ENCODE measurements around the gene MEG3. TPM values are rescaled to one million over a fixed set of nuclear protein-coding genes. Genes with fewer than 3 reads are reported as not detected.

The MEG3 gene
- total and polyA plus RNA-seq, 2 of the 4 experiments (the other 2 are of a cell fraction), result 31.5 to 556 TPM

DNA sequence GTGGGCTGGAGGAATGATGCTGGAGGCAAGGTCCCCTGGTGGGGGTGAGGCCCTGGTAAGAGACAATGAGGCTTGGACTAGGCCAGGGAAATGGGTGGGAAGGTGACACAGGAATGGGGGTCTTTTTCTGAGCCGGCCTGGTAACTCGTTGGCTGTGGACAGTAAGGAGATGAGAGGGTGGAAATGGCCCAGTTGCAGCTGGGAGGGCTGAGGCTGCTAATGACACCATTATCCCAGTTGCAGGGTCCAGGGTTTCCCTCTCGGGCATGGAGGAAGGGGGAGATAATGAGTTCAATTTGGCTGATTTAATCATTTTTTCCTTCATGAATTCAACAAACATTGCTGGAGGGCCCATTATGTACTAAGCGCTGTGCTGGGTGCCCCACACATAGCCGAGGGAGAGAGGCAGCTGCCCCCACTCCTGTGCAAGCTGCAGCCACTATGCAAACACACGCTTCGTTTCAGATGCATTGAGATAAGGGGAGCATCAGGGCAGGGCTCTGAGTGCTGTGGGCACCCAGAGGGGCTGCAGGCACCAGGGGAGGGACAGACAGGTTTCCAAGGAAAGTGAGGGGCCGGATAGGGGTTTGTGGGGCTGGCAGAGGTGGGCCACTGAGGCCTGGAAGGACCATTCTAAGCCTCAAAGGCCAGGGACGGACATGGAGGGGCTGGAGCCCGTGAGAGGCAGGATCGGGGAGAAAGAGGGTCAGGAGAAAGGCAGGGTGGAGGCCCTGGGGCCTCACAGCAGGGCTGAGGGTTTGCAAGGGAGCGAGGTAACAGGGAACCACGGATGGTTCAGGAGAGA lies 43.2 kb upstream of the MEG3 start:
- Histone ChIP-seq H2BK15ac (ENCODE audit: low read depth, low read length) (no peak overlapping the region), H4K20me1 (ENCODE audit: insufficient read depth, low read length) (no peaks in the 10 kb centered on the region), H3K56ac (ENCODE audit: extremely low read depth, insufficient read depth, low read length) (no peak overlapping the region), H3K4ac (ENCODE audit: low read depth, low read length) (no peak overlapping the region), H2AFZ (replicated peaks; ENCODE audit: low read length, poor library complexity) (no peak overlapping the region), H3K14ac (replicated peaks; ENCODE audit: low read depth, low read length) (no peak overlapping the region), H2BK5ac (ENCODE audit: low read depth, low read length, poor library complexity, severe bottlenecking) (no peak overlapping the region), H3K23ac (ENCODE audit: low read depth, low read length) (no peak overlapping the region), H3K4me3 (ENCODE audit: insufficient read depth, low read depth, low read length) (no peak overlapping the region), H4K5ac (ENCODE audit: low read depth, low read length) (no peak overlapping the region), H3K9me3 (ENCODE audit: control insufficient read depth, insufficient read depth, low read length) (no peaks in the 10 kb centered on the region), H3K27ac (ENCODE audit: insufficient read depth, low read length) (no peak overlapping the region), H3K9ac (ENCODE audit: low read depth, low read length) (no peak overlapping the region), H2AK5ac (ENCODE audit: low read depth, low read length) (no peak overlapping the region), H3K9me1 (ENCODE audit: insufficient read depth, low read length) (no peaks in the 10 kb centered on the region), H3K18ac (ENCODE audit: low read depth, low read length) (no peak overlapping the region), H2AK9ac (replicated peaks; ENCODE audit: low read depth, low read length, poor library complexity) (no peak overlapping the region), H4K91ac (ENCODE audit: insufficient read depth, low read depth, low read length) (no peak overlapping the region), H3K36me3 (ENCODE audit: control insufficient read depth, insufficient read depth, low read length) (no peaks in the 10 kb centered on the region), H3K4me2 (ENCODE audit: low read depth, low read length) (no peak overlapping the region), H3K4me1 (ENCODE audit: control insufficient read depth, insufficient read depth, low read length) (no peaks in the 10 kb centered on the region), H2BK120ac (ENCODE audit: low read depth, low read length) (no peak overlapping the region), H2BK20ac (ENCODE audit: low read depth, low read length) (no peak overlapping the region), H4K8ac (ENCODE audit: low read depth in 2 of 2, low read length in 2 of 2) (no peak overlapping the region), H3K79me1 (ENCODE audit: low read depth in 1 of 2, low read length in 2 of 2) (no peaks in the 10 kb centered on the region), H3K27me3 (ENCODE audit: control insufficient read depth, insufficient read depth, low read length) (peaks cover 43% of the 10 kb centered on the region)
- dilution Hi-C loops (cut with HindIII; ENCODE audit: low sequenced_read_pairs, unreplicated experiment) (no loop called here), intact Hi-C loops (cut with micrococcal nuclease) (no loop called here), in situ Hi-C loops (cut with MboI; ENCODE audit: low sequenced_read_pairs) (no loop called here)
- DNase-seq (no peak), ATAC-seq (ENCODE audit: low read depth) (no peak)
- no peak for TF ChIP-seq BHLHE40 (IDR thresholded peaks at IDR 0.05; ENCODE audit: low read depth, low read length)
- no peak for TF ChIP-seq RAD21 (IDR thresholded peaks at IDR 0.05; ENCODE audit: low read length)
- TF ChIP-seq NFE2L2 (IDR thresholded peaks at IDR 0.05; ENCODE audit: low read depth, low read length), result no peak
- no peak for TF ChIP-seq RCOR1 (IDR thresholded peaks at IDR 0.05; ENCODE audit: insufficient replicate concordance, low read length)
- TF ChIP-seq, protein P1, sequence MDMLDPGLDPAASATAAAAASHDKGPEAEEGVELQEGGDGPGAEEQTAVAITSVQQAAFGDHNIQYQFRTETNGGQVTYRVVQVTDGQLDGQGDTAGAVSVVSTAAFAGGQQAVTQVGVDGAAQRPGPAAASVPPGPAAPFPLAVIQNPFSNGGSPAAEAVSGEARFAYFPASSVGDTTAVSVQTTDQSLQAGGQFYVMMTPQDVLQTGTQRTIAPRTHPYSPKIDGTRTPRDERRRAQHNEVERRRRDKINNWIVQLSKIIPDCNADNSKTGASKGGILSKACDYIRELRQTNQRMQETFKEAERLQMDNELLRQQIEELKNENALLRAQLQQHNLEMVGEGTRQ (IDR thresholded peaks at IDR 0.05; ENCODE audit: low read depth, low read length), result no peak
- no peak for TF ChIP-seq SMC3 (IDR thresholded peaks at IDR 0.05; ENCODE audit: low read depth, low read length)
- TF ChIP-seq, protein P2, sequence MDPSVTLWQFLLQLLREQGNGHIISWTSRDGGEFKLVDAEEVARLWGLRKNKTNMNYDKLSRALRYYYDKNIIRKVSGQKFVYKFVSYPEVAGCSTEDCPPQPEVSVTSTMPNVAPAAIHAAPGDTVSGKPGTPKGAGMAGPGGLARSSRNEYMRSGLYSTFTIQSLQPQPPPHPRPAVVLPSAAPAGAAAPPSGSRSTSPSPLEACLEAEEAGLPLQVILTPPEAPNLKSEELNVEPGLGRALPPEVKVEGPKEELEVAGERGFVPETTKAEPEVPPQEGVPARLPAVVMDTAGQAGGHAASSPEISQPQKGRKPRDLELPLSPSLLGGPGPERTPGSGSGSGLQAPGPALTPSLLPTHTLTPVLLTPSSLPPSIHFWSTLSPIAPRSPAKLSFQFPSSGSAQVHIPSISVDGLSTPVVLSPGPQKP (IDR thresholded peaks at IDR 0.05; ENCODE audit: borderline replicate concordance, low read depth, low read length), result no peak
- TF ChIP-seq RFX5 (IDR thresholded peaks at IDR 0.05; ENCODE audit: low read depth, low read length), result no peak
- no peak for TF ChIP-seq MAFK (IDR thresholded peaks at IDR 0.05; ENCODE audit: low read depth, low read length)
- no peak for TF ChIP-seq CHD1 (IDR thresholded peaks at IDR 0.05; ENCODE audit: low read depth, low read length)
- TF ChIP-seq POLR2A (IDR thresholded peaks at IDR 0.05; ENCODE audit: low read depth, low read length), result no peak
- TF ChIP-seq, protein P3, sequence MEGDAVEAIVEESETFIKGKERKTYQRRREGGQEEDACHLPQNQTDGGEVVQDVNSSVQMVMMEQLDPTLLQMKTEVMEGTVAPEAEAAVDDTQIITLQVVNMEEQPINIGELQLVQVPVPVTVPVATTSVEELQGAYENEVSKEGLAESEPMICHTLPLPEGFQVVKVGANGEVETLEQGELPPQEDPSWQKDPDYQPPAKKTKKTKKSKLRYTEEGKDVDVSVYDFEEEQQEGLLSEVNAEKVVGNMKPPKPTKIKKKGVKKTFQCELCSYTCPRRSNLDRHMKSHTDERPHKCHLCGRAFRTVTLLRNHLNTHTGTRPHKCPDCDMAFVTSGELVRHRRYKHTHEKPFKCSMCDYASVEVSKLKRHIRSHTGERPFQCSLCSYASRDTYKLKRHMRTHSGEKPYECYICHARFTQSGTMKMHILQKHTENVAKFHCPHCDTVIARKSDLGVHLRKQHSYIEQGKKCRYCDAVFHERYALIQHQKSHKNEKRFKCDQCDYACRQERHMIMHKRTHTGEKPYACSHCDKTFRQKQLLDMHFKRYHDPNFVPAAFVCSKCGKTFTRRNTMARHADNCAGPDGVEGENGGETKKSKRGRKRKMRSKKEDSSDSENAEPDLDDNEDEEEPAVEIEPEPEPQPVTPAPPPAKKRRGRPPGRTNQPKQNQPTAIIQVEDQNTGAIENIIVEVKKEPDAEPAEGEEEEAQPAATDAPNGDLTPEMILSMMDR (conservative IDR thresholded peaks at IDR 0.05; ENCODE audit: low read depth, low read length), result no peak
- no peak for TF ChIP-seq MAZ (IDR thresholded peaks at IDR 0.05; ENCODE audit: borderline replicate concordance, low read depth, low read length)
- TF ChIP-seq MXI1 (IDR thresholded peaks at IDR 0.05; ENCODE audit: borderline replicate concordance, low read depth, low read length), result no peak
- no peak for TF ChIP-seq FOS (IDR thresholded peaks at IDR 0.05; ENCODE audit: low read depth, low read length)
- no peak for TF ChIP-seq CEBPB (IDR thresholded peaks at IDR 0.05; ENCODE audit: low read depth, low read length)
- POLR2A ChIA-PET (ENCODE audit: unreplicated experiment), result no interaction called here
- BruUV-seq (replicated peaks), result no TSS peak
- 27% methylated on average over 4 of the region's 13 CpGs; no CpG with 5 or more reads in 1 of the 2 experiments for WGBS, 2 experiments (ENCODE audit: extremely low coverage in 2 of 2, insufficient read length in 1 of 2)
- CTCF ChIA-PET, result no interaction called here
